ENCODE data around the gene SLF2.
"Not testable (repeated sequence)": the region's sequence is repeated elsewhere in the genome, so short reads cannot be mapped to it uniquely, and the experiment has no call there.

Gene SLF2

DNA sequence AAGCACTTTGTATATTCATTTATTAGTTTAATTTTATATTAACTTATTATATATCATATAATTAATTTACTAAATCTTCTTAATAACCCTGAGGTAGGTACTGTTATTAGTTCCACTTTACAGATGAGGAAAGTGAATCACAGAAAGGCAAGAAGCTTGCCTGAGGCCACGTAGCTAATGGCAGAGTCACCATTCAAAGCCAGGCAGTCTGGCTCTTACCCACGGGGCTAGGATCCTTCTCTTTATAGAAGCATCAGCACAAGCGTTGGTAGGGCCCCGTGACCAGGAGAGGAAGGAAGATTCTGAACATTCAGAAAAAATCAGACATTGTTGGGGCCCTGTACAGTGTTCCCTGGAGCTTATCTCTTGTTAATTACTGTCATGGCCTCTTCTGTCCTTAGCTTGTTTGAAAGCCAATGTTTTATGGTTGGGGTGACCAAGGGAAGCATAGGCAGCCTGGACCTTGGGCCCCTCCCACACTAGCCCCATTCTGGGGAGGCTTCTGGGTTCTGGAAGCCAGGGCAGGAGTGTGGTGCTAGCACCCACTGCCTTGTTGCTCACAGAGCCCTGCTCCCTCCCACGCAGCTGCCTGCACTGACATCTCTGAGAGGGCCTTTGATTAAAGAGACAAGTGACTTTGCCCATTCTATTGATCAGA, 31.1 kb upstream of the SLF2 start:
- no peak for DNase-seq

DNA sequence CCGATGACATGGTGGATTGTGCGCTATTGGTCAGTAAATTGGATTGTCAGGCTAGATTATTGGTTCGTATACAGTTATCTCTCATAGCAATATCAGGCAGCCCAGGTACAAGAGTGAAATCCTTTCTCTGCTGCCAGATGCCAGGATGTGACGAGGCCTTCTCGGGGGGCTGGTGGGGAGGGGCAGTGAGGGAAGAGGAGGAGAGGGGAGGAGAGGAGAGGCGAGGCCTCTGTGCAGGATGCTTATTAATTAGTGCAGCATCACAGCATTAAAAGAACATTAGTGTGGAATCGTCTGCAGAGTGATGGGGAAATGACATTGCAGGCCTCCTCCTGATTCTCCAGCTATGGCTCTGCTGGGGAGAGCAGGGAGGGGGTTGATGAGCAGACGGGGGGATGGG, 30.5 kb upstream of the SLF2 start:
- no peak for DNase-seq

- no peak for DNase-seq
These were observed 30.0 kb upstream of the SLF2 start for GRCh38 chr10:100882671-100883311.

DNA sequence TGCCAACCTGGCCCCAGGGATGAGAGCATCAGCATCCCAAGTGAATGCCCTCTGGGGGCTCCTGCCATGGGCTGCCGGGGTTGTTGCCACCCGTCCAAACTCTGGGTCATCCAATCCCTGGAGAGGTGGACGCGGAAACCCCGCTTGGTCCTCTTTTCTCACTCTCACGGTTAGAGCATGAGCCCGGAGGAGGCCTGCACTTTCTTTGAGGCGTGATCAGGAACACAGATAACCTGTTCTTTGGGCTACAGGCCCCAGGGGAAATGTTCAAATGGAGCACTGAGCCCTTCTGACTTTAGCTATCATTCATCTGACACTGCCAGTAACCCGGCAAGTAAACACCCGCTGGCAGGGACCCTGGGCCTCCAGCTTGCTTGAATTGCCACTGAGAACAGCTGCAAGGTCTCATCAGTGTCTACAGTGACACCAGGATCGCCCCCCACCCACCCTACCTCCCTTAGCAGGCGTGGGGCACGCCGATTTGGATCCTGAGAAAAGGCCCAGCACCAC, 29.4 kb upstream of the SLF2 start:
- DNase-seq, result no peak

DNA sequence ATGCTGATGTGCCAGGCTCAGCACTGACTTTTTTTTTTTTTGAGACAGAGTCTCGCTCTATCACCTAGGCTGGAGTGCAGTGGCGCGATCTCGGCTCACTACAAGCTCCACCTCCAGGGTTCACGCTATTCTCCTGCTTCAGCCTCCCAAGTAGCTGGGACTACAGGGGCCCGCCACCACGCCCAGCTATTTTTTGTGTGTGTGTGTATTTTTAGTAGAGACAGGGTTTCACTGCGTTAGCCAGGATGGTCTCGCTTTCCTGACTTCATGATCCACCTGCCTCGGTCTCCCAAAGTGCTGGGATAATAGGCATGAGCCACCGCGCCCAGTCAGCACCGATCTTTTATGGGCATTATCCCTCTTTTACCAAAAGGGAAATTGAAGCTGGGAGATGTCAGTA, 27.2 kb upstream of the SLF2 start:
- not testable (repeated sequence) for DNase-seq

GRCh38 chr10:100886091-100886490, 26.7 kb upstream of the SLF2 start:
- no peak for DNase-seq

- no peak for DNase-seq
These were observed 26.2 kb upstream of the SLF2 start for GRCh38 chr10:100886521-100886920.

GRCh38 chr10:100886963-100887362, 25.8 kb upstream of the SLF2 start:
- DNase-seq, result no peak

DNA sequence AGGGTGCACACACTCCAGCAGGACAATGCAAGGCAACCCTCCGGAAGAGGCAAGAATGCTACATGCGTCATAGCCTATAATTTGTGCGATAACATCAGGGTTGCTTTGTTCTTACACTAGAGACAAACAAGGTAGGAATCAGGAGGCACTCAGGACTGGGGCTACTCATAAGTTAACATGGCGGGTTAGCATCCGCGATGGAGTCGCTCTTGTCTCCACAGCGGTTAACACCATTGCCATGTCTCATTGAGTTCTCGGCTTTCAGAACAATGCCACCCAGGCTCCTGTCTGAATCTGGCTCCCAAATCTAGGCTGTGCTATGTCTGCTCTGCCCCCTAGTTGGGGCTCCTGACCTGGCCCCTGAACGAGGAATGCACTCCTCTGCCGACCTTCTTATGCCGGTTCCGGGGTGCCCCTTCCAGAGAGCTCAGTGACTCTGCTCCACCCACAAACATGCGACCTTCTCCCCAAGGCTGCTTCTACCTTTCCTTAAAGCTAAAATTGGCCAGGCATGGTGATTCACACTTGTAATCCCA, 24.9 kb upstream of the SLF2 start:
- DNase-seq, result no peak

DNA sequence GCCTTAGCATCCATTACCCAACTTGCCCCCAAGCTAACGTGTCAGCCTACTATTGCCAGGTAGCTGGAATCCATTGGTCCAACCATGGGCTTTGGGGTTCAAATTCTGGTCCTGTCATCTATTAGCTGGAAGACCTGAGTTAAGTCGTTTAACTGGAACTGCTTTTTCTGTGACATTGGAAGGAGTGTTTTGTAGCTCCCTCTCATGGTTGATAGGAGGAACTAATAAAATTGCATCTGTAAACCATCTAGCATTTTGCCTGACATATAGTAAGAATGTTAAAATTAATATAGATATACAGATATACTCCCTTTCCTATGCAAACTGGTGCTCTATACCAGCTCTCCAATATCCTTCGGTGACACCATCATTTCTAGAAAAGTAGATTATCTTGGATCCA, 23.8 kb upstream of the SLF2 start:
- DNase-seq, result no peak

DNA sequence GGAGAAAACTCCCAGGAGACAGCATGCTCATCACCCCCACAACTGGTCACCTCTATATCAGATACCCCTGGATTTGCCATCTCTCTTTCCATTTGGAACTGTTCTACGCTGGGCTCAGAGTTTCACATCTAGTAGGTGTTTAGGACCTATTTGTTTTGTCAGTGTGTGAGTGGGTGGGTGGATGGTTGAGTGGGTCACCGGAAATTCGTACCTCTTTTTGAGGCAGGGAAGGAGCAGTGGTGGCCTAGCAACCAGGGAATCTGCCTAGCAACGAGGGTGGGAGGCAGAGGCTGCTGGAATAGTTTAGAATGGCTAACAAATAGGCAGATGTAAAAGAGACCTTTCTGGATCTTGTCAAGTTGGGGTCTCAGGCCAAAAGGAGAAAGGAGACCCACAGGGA, 23.2 kb upstream of the SLF2 start:
- DNase-seq, result no peak

DNA sequence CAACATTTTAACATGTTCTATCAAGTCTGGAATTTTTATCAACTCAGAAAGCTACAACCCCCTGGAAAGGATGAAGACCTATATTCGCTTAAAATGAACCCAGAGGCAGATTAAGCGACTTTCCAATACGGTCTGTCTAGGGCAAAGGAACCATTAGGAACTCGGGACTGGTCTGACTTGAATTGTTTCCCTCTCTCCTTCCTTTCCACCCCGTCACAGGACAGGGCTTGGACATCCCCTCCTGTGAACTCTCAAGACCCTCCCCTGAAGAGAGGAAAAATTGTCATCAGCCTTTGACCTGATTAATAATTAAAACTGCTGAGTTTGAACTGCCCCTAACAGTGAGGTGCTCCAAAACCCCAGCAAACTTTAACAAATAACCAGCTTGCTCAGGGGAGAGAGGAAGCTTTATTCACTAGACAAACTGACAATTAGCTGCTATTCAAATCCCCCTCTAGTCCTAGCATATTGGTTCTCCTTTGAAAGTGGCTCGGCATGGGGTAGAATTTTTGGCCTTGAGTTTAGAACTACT, 22.6 kb upstream of the SLF2 start:
- DNase-seq, result no peak

GRCh38 chr10:100890673-100891317, 22.0 kb upstream of the SLF2 start:
- no peak for DNase-seq

DNA sequence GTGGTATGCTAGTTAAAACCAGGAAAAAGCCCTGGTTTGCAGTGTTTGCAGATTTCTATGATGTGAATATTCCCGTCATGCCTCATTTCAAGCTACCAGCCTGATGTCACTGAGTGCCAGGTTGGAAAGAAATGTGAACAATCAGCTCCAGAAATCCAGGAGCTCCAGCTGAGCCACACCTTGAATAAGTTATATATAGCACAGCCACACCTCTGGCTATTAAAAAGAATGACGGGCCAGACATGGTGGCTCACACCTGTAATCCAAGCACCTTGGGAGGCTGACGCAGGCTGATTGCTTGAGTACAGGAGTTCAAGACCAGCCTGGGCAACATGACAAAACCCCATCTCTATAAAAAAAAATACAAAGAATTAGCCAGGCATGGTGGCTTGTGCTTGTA, 18.7 kb upstream of the SLF2 start:
- DNase-seq, result no peak

GRCh38 chr10:100894589-100895294, 18.0 kb upstream of the SLF2 start:
- no peak for DNase-seq

DNA sequence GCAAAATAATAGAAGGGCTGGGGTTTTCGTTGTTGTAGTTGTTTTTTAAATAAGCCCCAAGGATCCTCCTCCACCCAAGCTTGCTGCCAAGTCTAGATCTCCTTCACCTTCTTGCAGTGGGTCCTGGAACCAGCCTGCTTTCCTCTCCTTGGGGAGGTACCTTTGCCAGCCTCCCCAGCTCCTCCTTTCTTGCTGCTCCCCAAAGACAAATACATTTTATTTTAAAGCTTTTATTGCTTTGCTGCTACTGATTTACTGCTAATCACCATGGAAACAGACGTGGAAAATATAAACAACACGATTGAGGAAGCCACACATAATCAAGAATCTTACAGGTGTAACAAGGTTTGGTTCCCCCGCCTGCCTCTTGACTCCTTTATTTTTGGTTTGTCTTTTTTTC, 17.4 kb upstream of the SLF2 start:
- DNase-seq, result no peak

- no peak for DNase-seq
These were observed 16.9 kb upstream of the SLF2 start for GRCh38 chr10:100895896-100896295.

DNA sequence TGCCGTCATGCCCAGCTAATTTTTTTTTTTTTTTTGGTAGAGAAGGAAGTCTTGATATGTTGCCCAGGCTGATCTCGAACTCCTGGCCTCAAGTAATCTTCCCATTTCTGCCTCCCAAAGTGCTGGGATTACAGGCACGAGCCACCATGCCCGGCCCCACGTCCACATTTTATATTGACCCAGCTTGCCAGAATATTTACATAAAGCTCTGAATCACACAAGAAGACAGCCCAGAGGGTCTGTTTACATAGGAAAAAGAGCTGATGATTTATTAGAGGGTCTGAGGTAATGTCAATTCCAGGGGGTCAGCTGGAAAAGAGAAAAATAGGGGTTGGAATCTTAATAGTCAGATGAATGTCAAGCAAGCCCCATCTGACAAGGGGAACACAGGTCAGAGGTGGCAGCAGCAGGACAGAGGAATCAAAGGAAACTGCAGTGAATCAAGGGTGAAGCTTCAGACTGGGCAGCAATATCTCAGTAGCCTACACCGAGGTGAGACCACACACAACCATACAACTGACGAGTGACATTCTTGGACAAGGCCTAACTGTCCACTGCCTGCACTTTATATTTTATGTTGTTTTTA, 15.8 kb upstream of the SLF2 start:
- no peak for DNase-seq

DNA sequence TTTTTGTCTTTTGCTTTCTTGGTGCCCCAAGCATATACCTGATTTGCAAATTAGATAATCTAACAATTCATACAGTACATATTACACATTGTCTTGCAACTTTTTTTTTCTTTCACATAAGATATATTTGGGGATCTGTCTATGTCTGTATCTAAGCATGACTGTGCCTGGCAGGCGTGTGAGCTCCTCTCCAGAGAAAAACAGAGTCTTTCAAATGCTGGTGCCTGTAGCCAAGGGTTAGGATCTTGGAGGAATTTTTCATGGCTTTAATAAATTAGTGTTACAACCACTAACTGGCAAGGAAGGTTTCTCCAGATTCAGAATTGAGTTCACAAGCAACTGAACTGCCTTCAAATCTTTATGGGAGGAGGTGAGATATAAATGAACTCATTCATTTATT, 14.8 kb upstream of the SLF2 start:
- no peak for DNase-seq

DNA sequence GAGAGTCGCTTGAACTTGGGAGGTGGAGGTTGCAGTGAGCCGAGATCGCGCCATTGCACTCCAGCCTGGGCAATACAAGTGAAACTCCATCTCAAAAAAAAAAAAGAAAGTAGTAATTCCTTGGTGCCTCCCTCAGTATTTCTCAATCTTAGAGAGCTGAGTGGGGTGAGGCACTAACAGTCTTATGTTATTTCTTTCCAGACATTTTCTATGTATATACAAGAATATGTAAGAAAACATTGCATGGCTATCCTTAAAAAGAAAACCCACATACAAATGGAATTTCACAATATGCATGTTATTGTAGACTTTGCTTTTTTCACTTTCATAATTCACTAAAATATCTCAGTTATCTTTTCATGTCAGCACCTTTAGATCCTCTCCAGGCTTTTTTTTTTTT, 13.6 kb upstream of the SLF2 start:
- no peak for DNase-seq

GRCh38 chr10:100901051-100901450, 11.7 kb upstream of the SLF2 start:
- no peak for DNase-seq

GRCh38 chr10:100902622-100903021, 10.1 kb upstream of the SLF2 start:
- no peak for DNase-seq

GRCh38 chr10:100904917-100905316, 7.8 kb upstream of the SLF2 start:
- no peak for DNase-seq
